Urinary bladder (tissue), 4 donors: ENCODE results near the gene ZNF354B. TPM values are rescaled to one million over a fixed set of nuclear protein-coding genes. Genes with fewer than 3 reads are reported as not detected.
"Not testable (repeated sequence)": the region's sequence is repeated elsewhere in the genome, so short reads cannot be mapped to it uniquely, and the experiment has no call there.

Experiments
- DNase-seq: peaks from one replicate; pipeline ENCODE4 v3.0.0-alpha.2; 2015; ENCODE audit errors: extremely low spot score
- H3K27ac ChIP-seq: one replicate; pipeline ENCODE4 v1.5.1; 2013; ENCODE audit warnings: low read depth, mild to moderate bottlenecking, moderate library complexity
- H3K36me3 ChIP-seq: one replicate; pipeline ENCODE4 v1.6.1; 2013; ENCODE audit warnings: mild to moderate bottlenecking, moderate library complexity; ENCODE audit not compliant: insufficient read depth
- H3K4me1 ChIP-seq: one replicate; pipeline ENCODE4 v1.6.1; 2013; ENCODE audit warnings: mild to moderate bottlenecking, moderate library complexity; ENCODE audit not compliant: insufficient read depth
- H3K4me3 ChIP-seq: one replicate; pipeline ENCODE4 v1.5.1; 2013; ENCODE audit warnings: low read depth, low read length
- WGBS: extraction: QIAGEN DNeasy Blood & Tissue Kit; methylation state at CpG from one replicate; pipeline ENCODE4 v1.1.7; 2013; 5-methylcytosine and 5-hydroxymethylcytosine counted together
- polyA plus RNA-seq: library from polyadenylated mRNA; stranded (reverse); fragments of 200-250 nt; gene quantifications from one replicate; pipeline ENCODE4 v1.2.3, GENCODE V29; 2013
- total RNA-seq: library from RNA; depleted of rRNA; stranded (reverse); fragments of >200 nt; gene quantifications from one replicate; pipeline ENCODE4 v1.2.3, GENCODE V29; 2014
- donor health status: healthy with polysubstance abuse.
- donor health status: healthy.

Gene ZNF354B
- total RNA-seq: 34.5 TPM
- polyA plus RNA-seq: 11.2 TPM

GRCh38 chr5:178859625-178860521 lies at the start of gene ZNF354B:
TSS of gene ZNF354B (plus strand) at chr5:178859953. CDS start at chr5:178861048, 1,095 bp downstream.
- Histone ChIP-seq H3K4me3 (peak within 1 kb of the TSS; percentile 83), H3K4me1 (no peaks in the 10 kb centered on the region), H3K27ac (peak within 1 kb of the TSS; percentile 87), H3K36me3 (peaks cover 2% of the 10 kb centered on the region)
- peak; percentile 85 for DNase-seq
- under 1% methylated on average over 86 of the region's 86 CpGs for WGBS

GRCh38 chr5:178817506-178817905 lies 42.2 kb upstream of the ZNF354B start:
- H3K4me1 ChIP-seq: no peaks in the 10 kb centered on the region
- DNase-seq: no peak
- 86% methylated on average over 8 of the region's 8 CpGs for WGBS
- H3K27ac ChIP-seq: no peak overlapping the region
- no peaks in the 10 kb centered on the region for H3K36me3 ChIP-seq
- H3K4me3 ChIP-seq: no peak overlapping the region

GRCh38 chr5:178818094-178818493 lies 41.7 kb upstream of the ZNF354B start:
- Histone ChIP-seq H3K4me1 (no peaks in the 10 kb centered on the region), H3K36me3 (no peaks in the 10 kb centered on the region), H3K4me3 (no peak overlapping the region), H3K27ac (no peak overlapping the region)
- 86% methylated on average over 14 of the region's 14 CpGs for WGBS
- DNase-seq: no peak

- H3K36me3 ChIP-seq: no peaks in the 10 kb centered on the region
- no peak for DNase-seq
- no peaks in the 10 kb centered on the region for H3K4me1 ChIP-seq
- H3K27ac ChIP-seq: no peak overlapping the region
- no peak overlapping the region for H3K4me3 ChIP-seq
- WGBS: 83% methylated on average over 2 of the region's 2 CpGs
These were observed 39.8 kb upstream of the ZNF354B start for GRCh38 chr5:178820001-178820400.

GRCh38 chr5:178825444-178825843 lies 34.3 kb upstream of the ZNF354B start:
- H3K4me1 ChIP-seq: no peaks in the 10 kb centered on the region
- 86% methylated on average over 6 of the region's 6 CpGs for WGBS
- no peaks in the 10 kb centered on the region for H3K36me3 ChIP-seq
- H3K4me3 ChIP-seq: no peak overlapping the region
- no peak for DNase-seq
- H3K27ac ChIP-seq: no peak overlapping the region

- Histone ChIP-seq H3K4me3 (no peak overlapping the region), H3K36me3 (no peaks in the 10 kb centered on the region), H3K27ac (no peak overlapping the region), H3K4me1 (no peaks in the 10 kb centered on the region)
- DNase-seq: no peak
- WGBS: 84% methylated on average over 2 of the region's 2 CpGs
These were observed 33.5 kb upstream of the ZNF354B start for GRCh38 chr5:178826216-178826615.

GRCh38 chr5:178827636-178828035 lies 32.1 kb upstream of the ZNF354B start:
- Histone ChIP-seq H3K36me3 (no peaks in the 10 kb centered on the region), H3K27ac (no peak overlapping the region), H3K4me3 (no peak overlapping the region), H3K4me1 (no peaks in the 10 kb centered on the region)
- WGBS: 66% methylated on average over 4 of the region's 4 CpGs
- no peak for DNase-seq

GRCh38 chr5:178831049-178831448 lies 28.7 kb upstream of the ZNF354B start:
- no peak overlapping the region for H3K27ac ChIP-seq
- H3K36me3 ChIP-seq: no peaks in the 10 kb centered on the region
- H3K4me1 ChIP-seq: no peaks in the 10 kb centered on the region
- H3K4me3 ChIP-seq: no peak overlapping the region
- no peak for DNase-seq
- WGBS: 85% methylated on average over 10 of the region's 10 CpGs

- H3K36me3 ChIP-seq: no peaks in the 10 kb centered on the region
- H3K27ac ChIP-seq: no peak overlapping the region
- no peak overlapping the region for H3K4me3 ChIP-seq
- no peaks in the 10 kb centered on the region for H3K4me1 ChIP-seq
- DNase-seq: no peak
- WGBS: 68% methylated on average over 15 of the region's 15 CpGs
These were observed 27.0 kb upstream of the ZNF354B start for GRCh38 chr5:178832618-178833201.

- Histone ChIP-seq H3K4me1 (no peaks in the 10 kb centered on the region), H3K27ac (no peak overlapping the region), H3K4me3 (no peak overlapping the region), H3K36me3 (no peaks in the 10 kb centered on the region)
- DNase-seq: no peak
- WGBS: 39% methylated on average over 4 of the region's 4 CpGs
These were observed 23.1 kb upstream of the ZNF354B start for GRCh38 chr5:178836628-178837027.

GRCh38 chr5:178838695-178839318 lies 20.9 kb upstream of the ZNF354B start:
- not testable (repeated sequence) for H3K27ac ChIP-seq, DNase-seq, H3K36me3 ChIP-seq, H3K4me1 ChIP-seq, H3K4me3 ChIP-seq
- WGBS: 55% methylated on average over 27 of the region's 28 CpGs

GRCh38 chr5:178839319-178839704 lies 20.4 kb upstream of the ZNF354B start:
- Histone ChIP-seq H3K4me3 (no peak overlapping the region), H3K36me3 (no peaks in the 10 kb centered on the region), H3K27ac (no peak overlapping the region), H3K4me1 (no peaks in the 10 kb centered on the region)
- WGBS: 52% methylated on average over 6 of the region's 6 CpGs
- DNase-seq: no peak

GRCh38 chr5:178840399-178840798 lies 19.4 kb upstream of the ZNF354B start:
- not testable (repeated sequence) for H3K27ac ChIP-seq, H3K4me1 ChIP-seq, H3K4me3 ChIP-seq, DNase-seq, H3K36me3 ChIP-seq
- WGBS: 71% methylated on average over 11 of the region's 11 CpGs

GRCh38 chr5:178849316-178849715 lies 10.4 kb upstream of the ZNF354B start:
- Histone ChIP-seq H3K4me1 (no peaks in the 10 kb centered on the region), H3K27ac (no peak overlapping the region), H3K36me3 (no peaks in the 10 kb centered on the region), H3K4me3 (no peak overlapping the region)
- DNase-seq: no peak
- 82% methylated on average over 5 of the region's 5 CpGs for WGBS
